GM12864 (cell line): Measurements from ENCODE around the gene ARL8A.

Experiments used
- DNase-seq: peaks from one replicate; pipeline ENCODE4 v3.0.0-alpha.2; 2011; ENCODE audit warnings: low read depth
- H3K4me3 ChIP-seq: 2 replicates; pipeline ENCODE4 v1.5.1; 2011; ENCODE audit warnings: mild to moderate bottlenecking, low read depth, low read length, control low read depth
- TF ChIP-seq, protein P1 (sequence below): IDR thresholded peaks from 2 replicates; pipeline ENCODE4 v1.5.1; 2011; ENCODE audit warnings: low read depth, mild to moderate bottlenecking, moderate library complexity, low read length, control low read depth, inconsistent platforms; ENCODE audit errors: missing control alignments

Gene ARL8A

DNA sequence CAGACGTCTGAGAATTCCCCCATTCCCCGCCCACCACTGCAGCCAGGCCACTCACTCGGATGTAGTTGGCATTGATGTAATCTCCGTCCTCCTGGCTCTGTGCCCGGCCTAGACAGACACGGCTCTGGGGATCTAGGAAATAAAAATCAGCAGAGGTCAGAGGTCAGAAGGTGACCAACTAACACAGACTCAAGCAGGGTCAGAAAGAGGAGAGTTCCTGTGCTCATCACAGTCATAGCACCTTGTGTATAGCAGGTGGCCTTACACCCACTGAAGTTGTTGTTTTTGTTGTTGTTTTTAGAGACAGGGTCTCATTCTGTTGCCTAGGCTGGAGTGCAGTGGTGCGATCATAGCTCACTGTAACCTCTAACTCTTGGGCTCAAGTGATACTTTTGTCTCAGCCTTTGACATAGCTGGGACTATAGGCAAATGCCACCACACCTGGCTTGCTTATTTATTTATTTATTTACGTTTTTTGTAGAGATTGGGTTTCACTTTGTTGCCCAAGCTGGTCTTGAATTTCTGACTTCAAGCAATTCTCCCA, 11.0 kb upstream of the ARL8A start:
- no peak overlapping the region for H3K4me3 ChIP-seq
- TF ChIP-seq, protein P1, sequence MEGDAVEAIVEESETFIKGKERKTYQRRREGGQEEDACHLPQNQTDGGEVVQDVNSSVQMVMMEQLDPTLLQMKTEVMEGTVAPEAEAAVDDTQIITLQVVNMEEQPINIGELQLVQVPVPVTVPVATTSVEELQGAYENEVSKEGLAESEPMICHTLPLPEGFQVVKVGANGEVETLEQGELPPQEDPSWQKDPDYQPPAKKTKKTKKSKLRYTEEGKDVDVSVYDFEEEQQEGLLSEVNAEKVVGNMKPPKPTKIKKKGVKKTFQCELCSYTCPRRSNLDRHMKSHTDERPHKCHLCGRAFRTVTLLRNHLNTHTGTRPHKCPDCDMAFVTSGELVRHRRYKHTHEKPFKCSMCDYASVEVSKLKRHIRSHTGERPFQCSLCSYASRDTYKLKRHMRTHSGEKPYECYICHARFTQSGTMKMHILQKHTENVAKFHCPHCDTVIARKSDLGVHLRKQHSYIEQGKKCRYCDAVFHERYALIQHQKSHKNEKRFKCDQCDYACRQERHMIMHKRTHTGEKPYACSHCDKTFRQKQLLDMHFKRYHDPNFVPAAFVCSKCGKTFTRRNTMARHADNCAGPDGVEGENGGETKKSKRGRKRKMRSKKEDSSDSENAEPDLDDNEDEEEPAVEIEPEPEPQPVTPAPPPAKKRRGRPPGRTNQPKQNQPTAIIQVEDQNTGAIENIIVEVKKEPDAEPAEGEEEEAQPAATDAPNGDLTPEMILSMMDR = no peak
- DNase-seq = no peak

GRCh38 chr1:202154766-202155477, 10.4 kb upstream of the ARL8A start:
- TF ChIP-seq, protein P1 = peak; percentile 63
- H3K4me3 ChIP-seq = no peak overlapping the region
- DNase-seq = no peak

DNA sequence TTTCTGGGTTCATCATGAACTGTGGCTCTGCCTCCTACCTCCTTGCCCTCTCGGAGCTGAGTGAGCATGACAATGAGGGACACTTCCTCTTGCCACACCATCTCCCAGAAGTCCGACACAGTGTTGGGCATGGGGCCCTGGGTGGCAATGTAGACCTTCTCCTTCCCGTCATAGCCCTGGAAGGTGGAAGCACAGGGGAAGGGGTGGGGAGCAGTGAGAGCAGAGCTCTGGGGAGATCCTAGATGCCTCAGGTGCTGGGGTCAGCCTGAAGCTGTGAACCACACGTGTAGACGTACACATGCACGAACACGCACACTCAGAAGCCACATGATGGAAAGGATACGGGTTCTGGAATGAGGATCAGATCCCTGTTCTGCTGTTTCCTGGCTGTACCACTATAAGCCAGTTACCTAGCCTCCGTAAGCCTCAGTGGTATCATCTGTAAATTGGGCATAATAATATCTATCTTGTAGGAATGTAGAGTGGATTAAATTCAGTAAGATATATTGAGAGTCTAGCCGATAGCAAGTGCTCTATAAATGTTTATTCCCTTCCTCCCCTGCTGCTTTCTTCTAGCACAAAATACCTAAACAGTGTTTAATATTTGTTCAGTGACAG, 9.7 kb upstream of the ARL8A start:
- H3K4me3 ChIP-seq = no peak overlapping the region
- no peak for DNase-seq
- TF ChIP-seq, protein P1 = no peak

DNA sequence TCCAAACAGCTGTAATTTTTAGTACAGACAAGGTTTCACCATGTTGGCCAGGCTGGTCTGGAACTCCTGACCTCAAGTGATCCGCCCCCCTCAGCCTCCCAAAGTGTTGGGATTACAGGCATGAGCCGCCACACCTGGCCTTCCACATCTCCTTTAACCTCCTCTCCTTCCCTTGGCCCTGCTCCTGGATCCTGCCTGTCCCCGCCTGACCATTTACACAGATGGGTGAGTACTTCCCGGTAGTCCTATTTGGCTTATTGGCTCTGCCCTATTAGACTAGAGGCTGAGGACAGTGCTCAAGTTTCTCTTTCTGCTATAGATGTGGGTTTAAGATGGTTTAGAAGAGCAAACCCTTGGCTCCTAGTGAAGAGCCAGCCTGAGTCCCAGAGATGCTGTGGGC, 8.7 kb upstream of the ARL8A start:
- no peak overlapping the region for H3K4me3 ChIP-seq
- DNase-seq = no peak
- TF ChIP-seq, protein P1 = no peak

DNA sequence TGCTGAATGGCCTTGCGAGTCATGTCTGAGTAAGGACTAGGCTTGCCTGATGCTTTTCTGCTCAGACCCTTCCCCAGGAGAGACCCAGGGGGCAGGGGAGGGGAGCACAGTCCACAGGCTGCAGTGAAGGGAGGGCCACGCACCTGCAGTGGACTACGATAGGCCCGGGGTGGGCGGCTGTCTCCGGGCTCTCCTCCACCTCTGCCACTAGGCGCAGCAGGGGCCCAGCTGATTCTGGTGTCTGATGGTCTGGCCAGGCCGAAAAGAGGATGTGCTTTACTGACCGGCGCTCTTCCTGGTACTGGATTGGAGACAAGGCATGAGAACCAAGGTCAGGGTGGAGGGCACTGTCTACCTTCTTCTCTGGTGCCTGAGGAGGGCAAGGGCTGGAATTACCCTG, 7.9 kb upstream of the ARL8A start:
- no peak for DNase-seq
- TF ChIP-seq, protein P1 = no peak
- no peak overlapping the region for H3K4me3 ChIP-seq

DNA sequence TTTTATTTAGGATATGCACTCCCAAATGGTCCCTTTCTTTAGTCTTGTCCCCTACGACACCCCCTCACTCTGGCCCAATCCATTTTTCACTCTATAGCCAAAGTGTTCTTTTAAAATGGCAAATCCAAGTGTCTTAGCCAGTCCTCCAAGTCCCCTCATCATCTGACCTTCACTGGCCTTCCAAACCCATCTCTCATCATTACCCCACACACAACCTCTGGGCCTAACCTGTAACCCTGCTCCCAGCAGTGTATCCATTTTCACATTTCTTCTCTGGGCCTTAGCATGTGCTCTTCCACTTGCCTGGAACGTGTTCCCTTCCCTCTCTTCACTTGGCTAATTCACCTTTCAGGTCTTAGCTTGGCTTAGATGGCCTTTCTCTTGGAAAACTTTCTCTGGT, 6.5 kb upstream of the ARL8A start:
- no peak for DNase-seq
- TF ChIP-seq, protein P1 = no peak

More for the DNA sequence above, 6.5 kb upstream of the ARL8A start:
- no peak overlapping the region for H3K4me3 ChIP-seq
